Measurements from ENCODE around the gene LGALS9.

LGALS9 gene

DNA sequence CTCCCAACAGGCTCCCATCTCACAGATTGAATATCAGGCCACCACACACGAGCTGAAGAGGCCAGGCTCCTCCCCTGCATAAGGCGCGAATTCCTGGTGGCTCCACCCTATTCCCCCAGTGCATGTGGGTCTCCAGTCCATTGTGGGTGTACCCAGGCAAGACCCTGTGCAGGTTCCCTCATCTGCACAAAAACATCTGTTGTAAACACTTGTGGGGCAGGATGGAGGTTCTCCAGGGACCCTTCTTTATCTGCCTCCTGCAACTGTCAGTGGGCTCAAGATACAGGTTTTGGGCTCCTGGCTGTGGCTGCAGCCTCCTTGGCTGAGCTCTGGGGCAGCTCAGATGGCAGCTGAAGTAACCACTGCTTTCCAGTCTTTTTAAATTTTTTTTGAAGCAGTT lies 17.6 kb upstream of the LGALS9 start:
- WGBS, 2 experiments, result 89 to 95% methylated on average over 3 of the region's 3 CpGs
- Histone ChIP-seq H3K4me3 (ENCODE audit: insufficient read depth, low read depth, low read length) (no peak overlapping the region), H3K27ac (ENCODE audit: insufficient read depth, low read depth, low read length, poor library complexity, severe bottlenecking) (no peak overlapping the region), H3K9me3 (ENCODE audit: control insufficient read depth, low read length) (no peaks in the 10 kb centered on the region), H3K4me1 (ENCODE audit: control insufficient read depth, insufficient read depth, low read length) (no peaks in the 10 kb centered on the region), H3K36me3 (ENCODE audit: control insufficient read depth, insufficient read depth, low read length) (peaks cover 17% of the 10 kb centered on the region), H3K27me3 (ENCODE audit: control insufficient read depth, insufficient read depth, low read length, poor library complexity, severe bottlenecking) (no peaks in the 10 kb centered on the region)

DNA sequence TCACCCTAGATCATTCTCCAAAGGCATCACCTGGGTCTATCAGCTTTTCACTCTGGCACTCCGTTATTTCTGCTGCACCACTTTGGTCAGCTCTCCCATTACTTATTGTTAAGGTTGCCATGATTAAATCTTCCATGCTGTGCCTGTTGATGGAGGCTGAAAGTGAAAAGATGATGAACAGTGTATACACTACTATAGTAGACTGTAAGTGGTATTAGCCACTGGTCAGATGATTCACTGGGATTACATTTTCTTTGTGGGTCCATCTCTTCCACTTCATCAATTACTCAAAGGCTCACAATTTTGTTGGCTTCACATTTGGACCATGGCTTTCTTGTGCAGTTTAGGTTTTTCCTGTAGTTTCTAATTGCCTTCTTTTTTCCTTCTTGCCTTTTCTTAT lies 15.9 kb upstream of the LGALS9 start:
- H3K4me1 ChIP-seq (ENCODE audit: control insufficient read depth, insufficient read depth, low read length), result no peaks in the 10 kb centered on the region
- no peak overlapping the region for H3K27ac ChIP-seq (ENCODE audit: insufficient read depth, low read depth, low read length, poor library complexity, severe bottlenecking)
- H3K4me3 ChIP-seq (ENCODE audit: insufficient read depth, low read depth, low read length), result no peak overlapping the region
- H3K36me3 ChIP-seq (ENCODE audit: control insufficient read depth, insufficient read depth, low read length), result peaks cover 19% of the 10 kb centered on the region
- no peaks in the 10 kb centered on the region for H3K27me3 ChIP-seq (ENCODE audit: control insufficient read depth, insufficient read depth, low read length, poor library complexity, severe bottlenecking)
- WGBS, 2 experiments, result 83 to 100% methylated on average over 1 of the region's 1 CpG
- H3K9me3 ChIP-seq (ENCODE audit: control insufficient read depth, low read length), result no peaks in the 10 kb centered on the region

DNA sequence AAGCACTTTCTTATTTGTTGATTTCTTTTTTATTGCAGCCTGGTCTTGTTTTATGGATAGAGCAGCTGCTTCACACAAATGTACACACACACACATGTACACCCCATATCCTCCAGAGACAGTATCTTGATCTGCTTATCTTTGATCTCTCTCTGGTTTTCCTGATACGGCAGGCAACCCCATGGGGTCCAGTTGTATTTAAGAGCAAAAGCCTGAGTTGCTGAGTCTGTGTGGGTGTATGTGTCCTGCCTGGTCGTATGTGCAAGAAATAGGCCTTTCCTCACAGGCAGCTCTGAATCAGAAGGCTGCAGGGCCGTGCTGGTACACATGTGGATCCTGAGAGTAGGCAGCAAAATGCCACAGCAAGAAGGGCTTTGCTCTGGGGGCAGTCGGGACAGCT lies 14.6 kb upstream of the LGALS9 start:
- WGBS, 2 experiments, result 86 to 91% methylated on average over 4 of the region's 4 CpGs
- H3K36me3 ChIP-seq (ENCODE audit: control insufficient read depth, insufficient read depth, low read length), result peaks cover 19% of the 10 kb centered on the region
- no peaks in the 10 kb centered on the region for H3K27me3 ChIP-seq (ENCODE audit: control insufficient read depth, insufficient read depth, low read length, poor library complexity, severe bottlenecking)
- H3K4me1 ChIP-seq (ENCODE audit: control insufficient read depth, insufficient read depth, low read length), result peaks cover 5% of the 10 kb centered on the region
- H3K27ac ChIP-seq (ENCODE audit: insufficient read depth, low read depth, low read length, poor library complexity, severe bottlenecking), result no peak overlapping the region
- H3K9me3 ChIP-seq (ENCODE audit: control insufficient read depth, low read length), result no peaks in the 10 kb centered on the region
- no peak overlapping the region for H3K4me3 ChIP-seq (ENCODE audit: insufficient read depth, low read depth, low read length)

DNA sequence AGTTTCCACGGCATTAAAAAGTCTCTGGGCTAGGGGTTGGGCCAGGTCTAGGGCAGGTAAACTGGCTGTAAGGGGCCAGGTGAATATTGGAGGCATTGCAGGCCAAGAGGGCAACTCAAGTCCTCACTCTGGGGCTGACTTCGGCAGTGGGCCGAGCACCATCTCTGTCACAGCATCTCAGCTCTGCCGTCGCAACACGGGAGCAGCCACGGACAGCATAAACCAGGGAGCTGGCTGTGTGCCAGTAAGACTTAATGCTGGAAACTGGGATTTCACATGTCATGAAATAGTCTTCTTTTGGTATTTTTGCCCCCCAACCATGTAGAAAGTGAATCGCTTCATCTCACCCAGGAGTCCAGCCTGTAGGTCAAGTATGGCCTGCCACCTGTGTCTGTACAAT lies 12.6 kb upstream of the LGALS9 start:
- H3K27me3 ChIP-seq (ENCODE audit: control insufficient read depth, insufficient read depth, low read length, poor library complexity, severe bottlenecking), result no peaks in the 10 kb centered on the region
- H3K36me3 ChIP-seq (ENCODE audit: control insufficient read depth, insufficient read depth, low read length), result peaks cover 12% of the 10 kb centered on the region
- 95 to 97% methylated on average over 8 of the region's 8 CpGs for WGBS, 2 experiments
- H3K9me3 ChIP-seq (ENCODE audit: control insufficient read depth, low read length), result no peaks in the 10 kb centered on the region
- H3K27ac ChIP-seq (ENCODE audit: insufficient read depth, low read depth, low read length, poor library complexity, severe bottlenecking), result no peak overlapping the region
- peaks cover 5% of the 10 kb centered on the region for H3K4me1 ChIP-seq (ENCODE audit: control insufficient read depth, insufficient read depth, low read length)
- no peak overlapping the region for H3K4me3 ChIP-seq (ENCODE audit: insufficient read depth, low read depth, low read length)

DNA sequence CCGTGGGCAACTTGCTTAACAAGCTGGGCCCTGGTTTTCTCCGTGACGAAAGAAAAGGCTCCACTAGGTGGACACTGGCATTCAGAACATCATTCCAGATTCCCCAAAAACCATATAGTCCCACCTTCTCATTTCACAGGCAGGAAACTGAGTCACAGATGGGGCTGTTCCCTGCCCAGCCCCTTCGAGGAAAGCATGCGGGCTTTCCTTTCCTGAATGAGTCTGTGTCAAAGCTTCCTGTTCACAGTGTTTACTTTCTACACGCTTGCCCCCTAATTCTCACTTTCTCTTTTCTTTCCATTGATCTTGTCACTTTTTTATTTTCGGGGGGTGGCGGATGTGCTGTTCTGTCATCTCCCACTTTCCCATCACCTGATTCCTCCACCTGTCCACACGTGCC lies 10.3 kb upstream of the LGALS9 start:
- Histone ChIP-seq H3K9me3 (ENCODE audit: control insufficient read depth, low read length) (no peaks in the 10 kb centered on the region), H3K36me3 (ENCODE audit: control insufficient read depth, insufficient read depth, low read length) (peaks cover 12% of the 10 kb centered on the region), H3K27me3 (ENCODE audit: control insufficient read depth, insufficient read depth, low read length, poor library complexity, severe bottlenecking) (no peaks in the 10 kb centered on the region), H3K4me3 (ENCODE audit: insufficient read depth, low read depth, low read length) (no peak overlapping the region), H3K27ac (ENCODE audit: insufficient read depth, low read depth, low read length, poor library complexity, severe bottlenecking) (no peak overlapping the region), H3K4me1 (ENCODE audit: control insufficient read depth, insufficient read depth, low read length) (peaks cover 5% of the 10 kb centered on the region)
- WGBS, 2 experiments, result 93% methylated on average over 9 of the region's 9 CpGs

DNA sequence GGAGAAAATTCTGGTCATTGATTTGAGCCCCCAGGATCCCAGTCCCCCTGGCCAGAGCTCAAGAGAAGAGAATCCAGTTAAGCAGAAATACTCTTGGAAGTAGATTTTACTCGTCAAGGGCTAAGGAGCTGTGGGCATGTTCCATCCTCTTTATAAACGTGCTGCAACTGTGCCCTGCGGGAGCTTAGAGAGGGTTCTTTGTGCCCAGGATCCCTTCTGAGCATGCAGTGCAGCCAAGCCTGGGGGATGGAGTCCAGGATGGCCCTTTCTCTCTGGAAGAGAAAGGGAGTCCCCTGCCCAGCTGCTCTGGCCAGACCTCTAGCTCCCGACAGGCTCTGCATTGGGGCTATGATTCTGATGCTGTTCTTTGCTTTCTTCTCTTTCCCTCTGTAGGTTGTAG lies 9.5 kb upstream of the LGALS9 start:
- peaks cover 5% of the 10 kb centered on the region for H3K4me1 ChIP-seq (ENCODE audit: control insufficient read depth, insufficient read depth, low read length)
- H3K4me3 ChIP-seq (ENCODE audit: insufficient read depth, low read depth, low read length), result no peak overlapping the region
- H3K27me3 ChIP-seq (ENCODE audit: control insufficient read depth, insufficient read depth, low read length, poor library complexity, severe bottlenecking), result no peaks in the 10 kb centered on the region
- no peaks in the 10 kb centered on the region for H3K9me3 ChIP-seq (ENCODE audit: control insufficient read depth, low read length)
- H3K27ac ChIP-seq (ENCODE audit: insufficient read depth, low read depth, low read length, poor library complexity, severe bottlenecking), result no peak overlapping the region
- H3K36me3 ChIP-seq (ENCODE audit: control insufficient read depth, insufficient read depth, low read length), result peaks cover 12% of the 10 kb centered on the region
- WGBS, 2 experiments, result 85 to 87% methylated on average over 4 of the region's 4 CpGs

DNA sequence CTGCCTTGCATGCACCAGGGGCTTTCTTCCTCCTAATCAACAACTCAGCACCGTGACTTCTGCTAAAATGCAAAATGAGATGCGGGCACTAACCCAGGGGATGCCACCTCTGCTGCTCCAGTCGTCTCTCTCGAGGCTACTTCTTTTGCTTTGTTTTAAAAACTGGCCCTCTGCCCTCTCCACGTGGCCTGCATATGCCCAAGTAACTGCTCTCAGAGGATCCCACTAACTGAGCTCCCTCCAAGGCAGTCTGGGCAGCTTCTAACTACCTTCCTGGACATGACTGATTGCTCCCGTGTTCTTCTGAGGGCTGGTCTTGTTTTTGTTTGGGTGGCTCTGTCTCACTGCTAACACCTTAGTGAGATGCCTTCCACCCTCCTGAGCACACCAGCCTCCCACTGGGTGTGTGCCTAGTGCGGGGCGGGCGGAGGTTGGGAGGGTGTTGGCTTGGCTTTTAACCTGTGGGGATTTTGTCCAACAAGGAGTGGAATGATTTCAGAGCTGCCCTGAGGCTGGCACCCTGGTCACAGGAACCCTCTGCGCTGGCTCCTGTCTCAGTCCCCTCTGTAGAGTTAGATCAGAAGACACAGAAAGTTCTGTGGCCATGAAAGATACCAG lies 8.9 kb upstream of the LGALS9 start:
- Histone ChIP-seq H3K27ac (ENCODE audit: insufficient read depth, low read depth, low read length, poor library complexity, severe bottlenecking) (no peak overlapping the region), H3K4me1 (ENCODE audit: control insufficient read depth, insufficient read depth, low read length) (peaks cover 5% of the 10 kb centered on the region), H3K9me3 (ENCODE audit: control insufficient read depth, low read length) (no peaks in the 10 kb centered on the region), H3K4me3 (ENCODE audit: insufficient read depth, low read depth, low read length) (no peak overlapping the region), H3K36me3 (ENCODE audit: control insufficient read depth, insufficient read depth, low read length) (peaks cover 11% of the 10 kb centered on the region), H3K27me3 (ENCODE audit: control insufficient read depth, insufficient read depth, low read length, poor library complexity, severe bottlenecking) (no peaks in the 10 kb centered on the region)
- WGBS, 2 experiments, result 93 to 94% methylated on average over 10 of the region's 10 CpGs

DNA sequence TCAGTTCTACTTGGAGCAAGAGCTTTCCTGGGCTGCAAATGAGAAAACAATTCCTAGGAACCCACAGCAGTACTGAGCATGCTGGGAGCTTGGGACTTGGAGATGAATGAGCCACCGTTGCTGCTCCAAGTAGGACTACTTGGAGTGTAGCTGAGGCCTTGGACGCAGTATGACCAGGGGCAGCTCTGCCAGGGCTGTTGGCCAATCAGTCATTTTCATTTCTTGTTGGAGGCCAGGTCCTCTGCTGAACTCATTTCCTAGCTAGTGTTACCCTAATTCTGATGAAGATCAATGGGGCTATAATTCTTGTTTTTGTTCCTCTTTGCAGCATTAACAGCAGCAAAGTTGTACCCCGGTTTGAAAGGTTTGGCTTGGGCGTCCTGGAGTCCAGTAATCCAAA lies 8.0 kb upstream of the LGALS9 start:
- Histone ChIP-seq H3K9me3 (ENCODE audit: control insufficient read depth, low read length) (no peaks in the 10 kb centered on the region), H3K4me3 (ENCODE audit: insufficient read depth, low read depth, low read length) (no peak overlapping the region)
- 79 to 87% methylated on average over 4 of the region's 4 CpGs for WGBS, 2 experiments

DNA sequence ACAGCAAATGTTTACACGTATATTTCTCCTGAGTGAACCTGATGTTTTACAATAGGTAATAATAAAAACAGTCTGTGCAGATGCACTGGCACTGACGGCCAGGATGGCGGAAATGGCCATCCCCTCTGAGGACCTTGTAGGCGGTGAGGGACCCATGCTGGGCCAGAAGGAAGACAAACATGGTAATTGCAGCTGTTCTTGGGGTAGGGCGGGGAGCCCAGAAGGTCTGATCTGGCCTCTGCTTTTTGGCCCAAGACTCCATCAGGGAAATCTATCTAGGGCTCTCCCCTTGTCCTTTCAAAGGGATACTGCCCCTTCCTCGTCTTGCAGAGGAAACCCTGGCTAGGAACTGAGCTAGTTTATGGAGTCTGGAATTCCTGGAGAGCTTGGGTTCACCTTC lies 7.4 kb upstream of the LGALS9 start:
- H3K27ac ChIP-seq (ENCODE audit: insufficient read depth, low read depth, low read length, poor library complexity, severe bottlenecking), result no peak overlapping the region
- H3K9me3 ChIP-seq (ENCODE audit: control insufficient read depth, low read length), result no peaks in the 10 kb centered on the region
- H3K4me3 ChIP-seq (ENCODE audit: insufficient read depth, low read depth, low read length), result no peak overlapping the region
- 95 to 96% methylated on average over 6 of the region's 6 CpGs for WGBS, 2 experiments
- H3K36me3 ChIP-seq (ENCODE audit: control insufficient read depth, insufficient read depth, low read length), result peaks cover under 1% of the 10 kb centered on the region
- H3K27me3 ChIP-seq (ENCODE audit: control insufficient read depth, insufficient read depth, low read length, poor library complexity, severe bottlenecking), result no peaks in the 10 kb centered on the region
- peaks cover 5% of the 10 kb centered on the region for H3K4me1 ChIP-seq (ENCODE audit: control insufficient read depth, insufficient read depth, low read length)

More for the DNA sequence above, 8.0 kb upstream of the LGALS9 start:
- Histone ChIP-seq H3K4me1 (ENCODE audit: control insufficient read depth, insufficient read depth, low read length) (peaks cover 5% of the 10 kb centered on the region), H3K27ac (ENCODE audit: insufficient read depth, low read depth, low read length, poor library complexity, severe bottlenecking) (no peak overlapping the region), H3K36me3 (ENCODE audit: control insufficient read depth, insufficient read depth, low read length) (peaks cover 7% of the 10 kb centered on the region), H3K27me3 (ENCODE audit: control insufficient read depth, insufficient read depth, low read length, poor library complexity, severe bottlenecking) (no peaks in the 10 kb centered on the region)

DNA sequence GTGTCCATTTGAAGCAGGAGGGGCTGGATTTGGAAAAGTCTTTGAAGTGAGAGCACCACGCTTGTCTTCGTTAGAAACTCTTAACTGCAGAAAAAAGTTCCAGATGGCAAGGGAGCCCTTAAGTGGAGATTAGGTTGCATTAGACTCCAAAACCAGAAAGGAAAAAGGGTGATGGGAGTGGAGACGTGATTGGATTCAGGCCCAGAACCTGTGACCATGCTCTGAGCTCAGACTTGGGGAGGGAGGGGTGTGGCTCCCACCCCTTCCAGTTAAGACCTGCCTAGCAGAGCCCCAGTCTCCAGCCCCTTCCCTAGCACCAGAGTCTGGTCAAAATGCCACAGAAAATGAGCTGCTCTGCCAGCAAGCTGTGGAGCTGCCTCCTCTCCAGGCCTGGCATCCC lies 6.4 kb upstream of the LGALS9 start:
- H3K27me3 ChIP-seq (ENCODE audit: control insufficient read depth, insufficient read depth, low read length, poor library complexity, severe bottlenecking), result no peaks in the 10 kb centered on the region
- H3K4me1 ChIP-seq (ENCODE audit: control insufficient read depth, insufficient read depth, low read length), result peaks cover 5% of the 10 kb centered on the region
- no peaks in the 10 kb centered on the region for H3K9me3 ChIP-seq (ENCODE audit: control insufficient read depth, low read length)
- no peaks in the 10 kb centered on the region for H3K36me3 ChIP-seq (ENCODE audit: control insufficient read depth, insufficient read depth, low read length)
- H3K4me3 ChIP-seq (ENCODE audit: insufficient read depth, low read depth, low read length), result no peak overlapping the region
- H3K27ac ChIP-seq (ENCODE audit: insufficient read depth, low read depth, low read length, poor library complexity, severe bottlenecking), result no peak overlapping the region
- 94 to 95% methylated on average over 3 of the region's 3 CpGs for WGBS, 2 experiments

DNA sequence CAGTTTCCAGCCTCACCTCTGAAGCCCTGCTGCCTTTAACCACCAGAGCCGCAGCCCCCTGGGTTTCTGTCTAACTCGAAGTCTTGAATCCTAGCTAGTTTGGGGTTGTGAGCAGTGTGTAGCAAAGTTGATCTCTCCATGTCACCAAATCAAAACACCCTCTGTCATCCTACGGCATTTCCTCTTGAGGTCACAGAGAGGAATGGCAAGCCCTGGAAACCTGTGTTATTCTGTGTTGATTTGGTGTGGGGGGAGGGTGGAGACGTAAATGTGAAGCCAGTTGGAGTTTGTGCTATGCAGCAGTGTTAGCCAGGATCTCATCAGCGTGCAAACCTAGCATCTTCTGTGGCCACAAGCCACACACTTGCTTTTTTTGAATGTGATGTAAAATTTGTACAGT lies 5.1 kb upstream of the LGALS9 start:
- Histone ChIP-seq H3K4me3 (ENCODE audit: insufficient read depth, low read depth, low read length) (no peak overlapping the region), H3K27ac (ENCODE audit: insufficient read depth, low read depth, low read length, poor library complexity, severe bottlenecking) (no peak overlapping the region), H3K36me3 (ENCODE audit: control insufficient read depth, insufficient read depth, low read length) (no peaks in the 10 kb centered on the region), H3K27me3 (ENCODE audit: control insufficient read depth, insufficient read depth, low read length, poor library complexity, severe bottlenecking) (no peaks in the 10 kb centered on the region), H3K9me3 (ENCODE audit: control insufficient read depth, low read length) (no peaks in the 10 kb centered on the region), H3K4me1 (ENCODE audit: control insufficient read depth, insufficient read depth, low read length) (peaks cover 5% of the 10 kb centered on the region)
- WGBS, 2 experiments, result 96% methylated on average over 4 of the region's 5 CpGs
